Duodenal mucosa (tissue), 2 donors: Measurements from ENCODE around the gene HELZ.

ENCODE experiments used
- H3K27ac ChIP-seq: one replicate; pipeline ENCODE4 v1.7.0; 2013; ENCODE audit warnings: low read depth, low read length
- H3K27me3 ChIP-seq, 2 donors: one replicate each; pipeline ENCODE4 v1.7.0; 2013; ENCODE audit warnings: low read length in 2 of 2, control low read depth in 1 of 2; ENCODE audit not compliant: insufficient read depth in 2 of 2, control insufficient read depth in 1 of 2
- H3K36me3 ChIP-seq, 2 donors: one replicate each; pipeline ENCODE4 v1.7.0; 2013; ENCODE audit warnings: low read length in 2 of 2, control low read depth in 1 of 2; ENCODE audit not compliant: insufficient read depth in 2 of 2, control insufficient read depth in 1 of 2
- H3K4me1 ChIP-seq, 2 donors: one replicate each; pipeline ENCODE4 v1.7.0; 2013; ENCODE audit warnings: low read length in 2 of 2, control low read depth in 1 of 2; ENCODE audit not compliant: insufficient read depth in 2 of 2, control insufficient read depth in 1 of 2
- H3K4me3 ChIP-seq, 2 donors: one replicate each; pipeline ENCODE4 v1.7.0; 2013; ENCODE audit warnings: low read length in 2 of 2, low read depth in 1 of 2
- H3K9ac ChIP-seq, 2 donors: one replicate each; pipeline ENCODE4 v1.7.0; 2013; ENCODE audit warnings: low read length in 2 of 2, low read depth in 1 of 2
- H3K9me3 ChIP-seq, 2 donors: one replicate each; pipeline ENCODE4 v1.7.0; 2013; ENCODE audit warnings: low read length in 2 of 2, control low read depth in 1 of 2; ENCODE audit not compliant: control insufficient read depth in 1 of 2

Gene HELZ

GRCh38 chr17:67216578-67217320, 28.2 kb downstream of the HELZ start:
- Histone ChIP-seq H3K9me3 (no peaks in the 10 kb centered on the region), H3K27ac (no peak overlapping the region), H3K4me1 (peaks cover 6 to 25% of the 10 kb centered on the region in 2 donors), H3K27me3 (no peaks in the 10 kb centered on the region), H3K4me3 (no peak overlapping the region), H3K9ac (no peak overlapping the region), H3K36me3 (peaks cover 14 to 23% of the 10 kb centered on the region in 2 donors)

GRCh38 chr17:67215991-67216421, 29.0 kb downstream of the HELZ start:
- H3K4me3 ChIP-seq, result peak overlapping the region in 1 of 2 donors; percentile 4
- no peak overlapping the region for H3K27ac ChIP-seq
- H3K27me3 ChIP-seq, result no peaks in the 10 kb centered on the region
- peaks cover 6 to 25% of the 10 kb centered on the region in 2 donors for H3K4me1 ChIP-seq
- H3K36me3 ChIP-seq, result peaks cover 14 to 23% of the 10 kb centered on the region in 2 donors
- no peaks in the 10 kb centered on the region for H3K9me3 ChIP-seq
- no peak overlapping the region for H3K9ac ChIP-seq

- Histone ChIP-seq H3K9ac (no peak overlapping the region), H3K27me3 (no peaks in the 10 kb centered on the region), H3K36me3 (peaks cover 10 to 16% of the 10 kb centered on the region in 2 donors), H3K27ac (no peak overlapping the region), H3K4me3 (no peak overlapping the region), H3K9me3 (no peaks in the 10 kb centered on the region), H3K4me1 (peaks cover 6 to 25% of the 10 kb centered on the region in 2 donors)
Observed at GRCh38 chr17:67212714-67213417, 32.1 kb downstream of the HELZ start.

- Histone ChIP-seq H3K4me1 (peaks cover 6 to 22% of the 10 kb centered on the region in 2 donors), H3K36me3 (peaks cover 7 to 10% of the 10 kb centered on the region in 2 donors), H3K4me3 (no peak overlapping the region), H3K27ac (no peak overlapping the region), H3K9me3 (no peaks in the 10 kb centered on the region), H3K9ac (no peak overlapping the region), H3K27me3 (no peaks in the 10 kb centered on the region)
Observed at GRCh38 chr17:67212231-67212630, 32.8 kb downstream of the HELZ start.

- Histone ChIP-seq H3K27me3 (no peaks in the 10 kb centered on the region), H3K9ac (no peak overlapping the region), H3K36me3 (peaks cover 4 to 5% of the 10 kb centered on the region in 2 donors), H3K4me1 (peaks cover 3 to 17% of the 10 kb centered on the region in 2 donors), H3K9me3 (no peaks in the 10 kb centered on the region), H3K27ac (no peak overlapping the region), H3K4me3 (no peak overlapping the region)
Observed at GRCh38 chr17:67211742-67212141, 33.3 kb downstream of the HELZ start.

- H3K4me1 ChIP-seq, result peaks cover 0 to 9% of the 10 kb centered on the region in 2 donors
- no peak overlapping the region for H3K9ac ChIP-seq
- H3K9me3 ChIP-seq, result no peaks in the 10 kb centered on the region
- H3K27me3 ChIP-seq, result no peaks in the 10 kb centered on the region
- H3K27ac ChIP-seq, result no peak overlapping the region
- peaks cover 0 to 4% of the 10 kb centered on the region in 2 donors for H3K36me3 ChIP-seq
- no peak overlapping the region for H3K4me3 ChIP-seq
Observed at GRCh38 chr17:67210915-67211314, 34.1 kb downstream of the HELZ start.

GRCh38 chr17:67208232-67208631, 36.8 kb downstream of the HELZ start:
- Histone ChIP-seq H3K9ac (no peak overlapping the region), H3K4me3 (no peak overlapping the region), H3K9me3 (no peaks in the 10 kb centered on the region), H3K36me3 (peaks cover 0 to 1% of the 10 kb centered on the region in 2 donors), H3K27ac (no peak overlapping the region), H3K27me3 (no peaks in the 10 kb centered on the region), H3K4me1 (peaks cover 0 to 4% of the 10 kb centered on the region in 2 donors)

GRCh38 chr17:67203818-67204217, 41.2 kb downstream of the HELZ start:
- Histone ChIP-seq H3K4me3 (no peak overlapping the region), H3K27ac (no peak overlapping the region), H3K9ac (no peak overlapping the region), H3K4me1 (no peaks in the 10 kb centered on the region), H3K36me3 (peaks cover 12 to 30% of the 10 kb centered on the region in 2 donors), H3K27me3 (no peaks in the 10 kb centered on the region), H3K9me3 (no peaks in the 10 kb centered on the region)

GRCh38 chr17:67202503-67202902, 42.5 kb downstream of the HELZ start:
- H3K27me3 ChIP-seq, result no peaks in the 10 kb centered on the region
- H3K4me3 ChIP-seq, result no peak overlapping the region
- H3K4me1 ChIP-seq, result no peaks in the 10 kb centered on the region
- no peak overlapping the region for H3K9ac ChIP-seq
- H3K27ac ChIP-seq, result no peak overlapping the region
- peaks cover 12 to 38% of the 10 kb centered on the region in 2 donors for H3K36me3 ChIP-seq
- no peaks in the 10 kb centered on the region for H3K9me3 ChIP-seq

GRCh38 chr17:67200727-67201301, 44.2 kb downstream of the HELZ start:
- H3K36me3 ChIP-seq, result peaks cover 15 to 54% of the 10 kb centered on the region in 2 donors
- no peaks in the 10 kb centered on the region for H3K27me3 ChIP-seq
- no peak overlapping the region for H3K4me3 ChIP-seq
- H3K9me3 ChIP-seq, result no peaks in the 10 kb centered on the region
- no peaks in the 10 kb centered on the region for H3K4me1 ChIP-seq
- H3K27ac ChIP-seq, result no peak overlapping the region
- no peak overlapping the region for H3K9ac ChIP-seq
